ENCODE measurements around the gene FOXJ3. TPM values are rescaled to one million over a fixed set of nuclear protein-coding genes. Genes with fewer than 3 reads are reported as not detected.

FOXJ3 gene
- total and polyA plus RNA-seq, 2 of the 13 experiments (the other 11 are each of a cell fraction or from before 2014, with no cell fraction given), result 16.6 to 48.5 TPM

DNA sequence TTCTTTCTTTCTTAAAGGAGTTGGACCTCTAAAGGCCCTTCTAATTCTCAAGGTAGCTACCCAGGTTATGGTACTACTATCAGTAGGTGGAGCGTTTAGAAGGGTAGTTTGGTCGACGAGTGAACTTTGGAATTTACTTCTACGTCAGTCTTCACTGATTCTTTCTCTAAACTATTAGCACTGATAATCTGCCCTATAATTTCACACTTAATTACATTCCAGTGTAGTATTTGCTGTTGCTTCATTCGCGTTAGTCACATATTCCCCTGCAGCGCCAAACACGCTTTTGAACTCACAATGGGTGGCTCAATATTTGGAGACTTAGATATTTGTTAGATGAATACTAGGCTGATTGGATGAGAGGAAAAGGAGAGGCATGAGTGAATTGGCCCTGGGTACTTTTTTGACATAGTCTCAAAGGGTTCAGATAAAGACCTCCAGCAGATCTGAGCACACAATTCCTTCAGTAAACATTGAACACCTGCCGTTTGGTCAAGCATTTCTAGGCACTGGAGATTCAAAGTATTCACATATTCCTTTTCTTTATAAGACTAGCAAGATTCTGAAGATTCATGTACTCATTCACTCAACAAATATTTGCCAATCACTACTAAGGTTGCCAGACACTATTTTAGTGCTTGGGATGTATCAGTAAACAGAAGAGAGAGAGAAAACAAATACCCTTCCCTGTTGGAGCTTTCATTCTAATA, 929 bp upstream of the FOXJ3 start (continued):
- TF ChIP-seq, protein P1, sequence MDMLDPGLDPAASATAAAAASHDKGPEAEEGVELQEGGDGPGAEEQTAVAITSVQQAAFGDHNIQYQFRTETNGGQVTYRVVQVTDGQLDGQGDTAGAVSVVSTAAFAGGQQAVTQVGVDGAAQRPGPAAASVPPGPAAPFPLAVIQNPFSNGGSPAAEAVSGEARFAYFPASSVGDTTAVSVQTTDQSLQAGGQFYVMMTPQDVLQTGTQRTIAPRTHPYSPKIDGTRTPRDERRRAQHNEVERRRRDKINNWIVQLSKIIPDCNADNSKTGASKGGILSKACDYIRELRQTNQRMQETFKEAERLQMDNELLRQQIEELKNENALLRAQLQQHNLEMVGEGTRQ (IDR thresholded peaks at IDR 0.05; ENCODE audit: low read depth, low read length), result no peak
- TF ChIP-seq, protein P1 (CRISPR knock-in tag; IDR thresholded peaks at IDR 0.05; ENCODE audit: borderline replicate concordance), result no peak
- no peak for TF ChIP-seq ZNF713 (CRISPR knock-in tag; IDR thresholded peaks at IDR 0.05)
- TF ChIP-seq SMYD3 (CRISPR knock-in tag; IDR thresholded peaks at IDR 0.05), result 0 out of 2 replicates have a peak, but pooled peaks have one; percentile 8
- TF ChIP-seq, protein P2, sequence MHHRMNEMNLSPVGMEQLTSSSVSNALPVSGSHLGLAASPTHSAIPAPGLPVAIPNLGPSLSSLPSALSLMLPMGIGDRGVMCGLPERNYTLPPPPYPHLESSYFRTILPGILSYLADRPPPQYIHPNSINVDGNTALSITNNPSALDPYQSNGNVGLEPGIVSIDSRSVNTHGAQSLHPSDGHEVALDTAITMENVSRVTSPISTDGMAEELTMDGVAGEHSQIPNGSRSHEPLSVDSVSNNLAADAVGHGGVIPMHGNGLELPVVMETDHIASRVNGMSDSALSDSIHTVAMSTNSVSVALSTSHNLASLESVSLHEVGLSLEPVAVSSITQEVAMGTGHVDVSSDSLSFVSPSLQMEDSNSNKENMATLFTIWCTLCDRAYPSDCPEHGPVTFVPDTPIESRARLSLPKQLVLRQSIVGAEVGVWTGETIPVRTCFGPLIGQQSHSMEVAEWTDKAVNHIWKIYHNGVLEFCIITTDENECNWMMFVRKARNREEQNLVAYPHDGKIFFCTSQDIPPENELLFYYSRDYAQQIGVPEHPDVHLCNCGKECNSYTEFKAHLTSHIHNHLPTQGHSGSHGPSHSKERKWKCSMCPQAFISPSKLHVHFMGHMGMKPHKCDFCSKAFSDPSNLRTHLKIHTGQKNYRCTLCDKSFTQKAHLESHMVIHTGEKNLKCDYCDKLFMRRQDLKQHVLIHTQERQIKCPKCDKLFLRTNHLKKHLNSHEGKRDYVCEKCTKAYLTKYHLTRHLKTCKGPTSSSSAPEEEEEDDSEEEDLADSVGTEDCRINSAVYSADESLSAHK (CRISPR knock-in tag; IDR thresholded peaks at IDR 0.05; ENCODE audit: borderline replicate concordance), result no peak
- no peak for TF ChIP-seq ASH2L (IDR thresholded peaks at IDR 0.05; ENCODE audit: insufficient read length, low read depth, low read length)
- no peak for TF ChIP-seq ZNF317 (CRISPR knock-in tag; IDR thresholded peaks at IDR 0.05)
- TF ChIP-seq KAT8 (CRISPR knock-in tag; IDR thresholded peaks at IDR 0.05), result no peak
- TF ChIP-seq CENPT (CRISPR knock-in tag; IDR thresholded peaks at IDR 0.05; ENCODE audit: low read depth), result no peak
- peak; percentile 59; the same call in 1 of the 2 replicates for TF ChIP-seq TBX3 (IDR thresholded peaks at IDR 0.05; ENCODE audit: borderline replicate concordance)
- peak; percentile 33; the same call in 1 of the 2 replicates for TF ChIP-seq NCOR1 (IDR thresholded peaks at IDR 0.05; ENCODE audit: borderline replicate concordance, low read length)
- TF ChIP-seq KLF12 (CRISPR knock-in tag; IDR thresholded peaks at IDR 0.05; ENCODE audit: borderline replicate concordance), result no peak
- peak; percentile 42 for TF ChIP-seq TEAD3 (CRISPR knock-in tag; optimal IDR thresholded peaks at IDR 0.05; ENCODE audit: borderline replicate concordance)
- TF ChIP-seq, protein P3, sequence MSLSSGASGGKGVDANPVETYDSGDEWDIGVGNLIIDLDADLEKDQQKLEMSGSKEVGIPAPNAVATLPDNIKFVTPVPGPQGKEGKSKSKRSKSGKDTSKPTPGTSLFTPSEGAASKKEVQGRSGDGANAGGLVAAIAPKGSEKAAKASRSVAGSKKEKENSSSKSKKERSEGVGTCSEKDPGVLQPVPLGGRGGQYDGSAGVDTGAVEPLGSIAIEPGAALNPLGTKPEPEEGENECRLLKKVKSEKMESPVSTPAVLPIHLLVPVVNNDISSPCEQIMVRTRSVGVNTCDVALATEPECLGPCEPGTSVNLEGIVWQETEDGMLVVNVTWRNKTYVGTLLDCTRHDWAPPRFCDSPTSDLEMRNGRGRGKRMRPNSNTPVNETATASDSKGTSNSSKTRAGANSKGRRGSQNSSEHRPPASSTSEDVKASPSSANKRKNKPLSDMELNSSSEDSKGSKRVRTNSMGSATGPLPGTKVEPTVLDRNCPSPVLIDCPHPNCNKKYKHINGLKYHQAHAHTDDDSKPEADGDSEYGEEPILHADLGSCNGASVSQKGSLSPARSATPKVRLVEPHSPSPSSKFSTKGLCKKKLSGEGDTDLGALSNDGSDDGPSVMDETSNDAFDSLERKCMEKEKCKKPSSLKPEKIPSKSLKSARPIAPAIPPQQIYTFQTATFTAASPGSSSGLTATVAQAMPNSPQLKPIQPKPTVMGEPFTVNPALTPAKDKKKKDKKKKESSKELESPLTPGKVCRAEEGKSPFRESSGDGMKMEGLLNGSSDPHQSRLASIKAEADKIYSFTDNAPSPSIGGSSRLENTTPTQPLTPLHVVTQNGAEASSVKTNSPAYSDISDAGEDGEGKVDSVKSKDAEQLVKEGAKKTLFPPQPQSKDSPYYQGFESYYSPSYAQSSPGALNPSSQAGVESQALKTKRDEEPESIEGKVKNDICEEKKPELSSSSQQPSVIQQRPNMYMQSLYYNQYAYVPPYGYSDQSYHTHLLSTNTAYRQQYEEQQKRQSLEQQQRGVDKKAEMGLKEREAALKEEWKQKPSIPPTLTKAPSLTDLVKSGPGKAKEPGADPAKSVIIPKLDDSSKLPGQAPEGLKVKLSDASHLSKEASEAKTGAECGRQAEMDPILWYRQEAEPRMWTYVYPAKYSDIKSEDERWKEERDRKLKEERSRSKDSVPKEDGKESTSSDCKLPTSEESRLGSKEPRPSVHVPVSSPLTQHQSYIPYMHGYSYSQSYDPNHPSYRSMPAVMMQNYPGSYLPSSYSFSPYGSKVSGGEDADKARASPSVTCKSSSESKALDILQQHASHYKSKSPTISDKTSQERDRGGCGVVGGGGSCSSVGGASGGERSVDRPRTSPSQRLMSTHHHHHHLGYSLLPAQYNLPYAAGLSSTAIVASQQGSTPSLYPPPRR (CRISPR knock-in tag; IDR thresholded peaks at IDR 0.05; ENCODE audit: borderline replicate concordance), result no peak
